Activated T-cell treated with anti-CD3 and anti-CD28 coated beads, Interleukin-2, amount 50 U/mL, for 4 hours (primary cell): ENCODE results near the gene PLAC1. TPM values are rescaled to one million over a fixed set of nuclear protein-coding genes. Genes with fewer than 3 reads are reported as not detected.

ENCODE experiments used
- ATAC-seq, 2 donors: fragments of 200-7000 bp; cut with Tn5 transposase; one replicate each; pipeline ENCODE4 v1.10.0; 2021
- DNase-seq: peaks from one replicate; pipeline ENCODE4 v3.0.0-alpha.2; 2020
- H3K27me3 Mint-ChIP-seq: one replicate; pipeline ENCODE4 v1.8.0; 2021; ENCODE audit warnings: low read depth, mixed read lengths
- H3K36me3 Mint-ChIP-seq: one replicate; pipeline ENCODE4 v1.8.0; 2022; ENCODE audit warnings: mixed read lengths; ENCODE audit not compliant: insufficient read depth
- H3K4me1 Mint-ChIP-seq: one replicate; pipeline ENCODE4 v1.8.0; 2021; ENCODE audit warnings: low read depth, mixed read lengths
- H3K4me3 Mint-ChIP-seq: one replicate; pipeline ENCODE4 v1.8.0; 2021; ENCODE audit warnings: mild to moderate bottlenecking, moderate library complexity, mixed read lengths
- H3K9me3 Mint-ChIP-seq: one replicate; pipeline ENCODE4 v1.8.0; 2021; ENCODE audit warnings: mixed read lengths
- total RNA-seq, 3 donors: library from RNA; stranded (reverse); gene quantifications; one replicate each; pipeline ENCODE4 v1.2.1, GENCODE V29; 2021

Gene PLAC1
- total RNA-seq, 3 donors from 2014 or later: 0.24 to 0.35 TPM; not detected in 1

DNA sequence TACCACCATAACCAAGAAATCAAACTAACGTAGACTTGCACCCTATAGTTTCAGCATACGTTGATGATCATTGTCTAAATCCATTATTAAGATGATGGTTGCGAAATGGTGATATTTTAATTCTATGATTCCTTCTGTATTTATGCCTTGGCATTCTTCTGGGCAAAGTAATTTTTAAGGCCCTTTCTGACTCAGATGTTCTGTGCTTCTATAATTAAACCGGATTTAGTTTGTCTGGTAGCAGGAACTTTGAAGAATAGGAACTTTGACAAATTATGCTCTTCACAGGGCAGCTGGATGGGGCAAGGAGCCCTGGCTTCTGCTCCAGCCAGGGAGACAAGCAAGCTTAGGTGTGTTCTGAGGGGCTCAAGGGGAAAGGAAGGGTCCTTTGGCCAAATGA, 23.8 kb upstream of the PLAC1 start:
- ATAC-seq: no peak
- DNase-seq: no peak
- no peaks in the 10 kb centered on the region for H3K4me1 Mint-ChIP-seq
- H3K9me3 Mint-ChIP-seq: no peaks in the 10 kb centered on the region
- H3K4me3 Mint-ChIP-seq: no peak overlapping the region
- H3K27me3 Mint-ChIP-seq: no peaks in the 10 kb centered on the region
- no peaks in the 10 kb centered on the region for H3K36me3 Mint-ChIP-seq

DNA sequence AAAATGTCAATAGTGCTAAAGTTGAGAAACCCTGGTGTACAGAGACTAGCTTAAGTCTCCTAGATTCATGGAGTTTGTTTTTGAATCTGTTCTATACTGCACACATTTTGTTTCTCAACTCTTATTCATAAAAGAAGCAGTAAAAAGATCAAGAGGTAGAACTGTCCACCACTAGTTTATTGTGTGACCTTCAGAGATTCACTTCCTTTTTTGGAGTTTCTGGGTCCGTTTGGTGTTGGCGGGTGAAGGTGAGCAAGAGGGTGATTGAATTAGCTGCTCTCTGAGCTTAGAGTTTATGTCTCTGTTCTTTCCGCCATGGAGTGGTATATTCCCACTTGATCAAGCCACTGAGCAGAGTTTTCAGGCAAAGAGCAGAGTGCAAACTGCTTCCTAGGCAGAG, 21.4 kb upstream of the PLAC1 start:
- Mint-ChIP-seq H3K4me1 (no peaks in the 10 kb centered on the region), H3K4me3 (no peak overlapping the region)
- no peak for ATAC-seq

DNA sequence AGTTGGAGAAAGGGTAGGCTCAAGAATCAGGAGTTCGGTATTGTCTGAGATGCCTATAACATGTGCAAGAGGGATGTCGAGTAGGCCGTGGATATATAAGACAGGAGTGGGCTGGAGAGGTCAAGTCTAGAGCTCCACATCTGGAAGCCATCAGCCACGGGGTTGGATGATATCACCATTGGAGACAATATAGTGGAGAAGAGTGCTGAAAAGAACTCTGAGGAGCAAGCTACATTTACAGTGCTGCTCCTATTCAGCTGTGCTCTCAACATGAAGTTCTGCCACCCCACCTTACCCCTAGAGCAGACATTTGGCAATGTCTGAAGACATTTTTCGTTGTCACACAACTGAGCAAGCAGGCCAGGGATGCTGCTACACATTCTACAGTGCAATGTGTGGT, 20.9 kb upstream of the PLAC1 start:
- no peaks in the 10 kb centered on the region for H3K9me3 Mint-ChIP-seq
- DNase-seq: no peak
- H3K4me3 Mint-ChIP-seq: no peak overlapping the region
- H3K36me3 Mint-ChIP-seq: no peaks in the 10 kb centered on the region
- no peaks in the 10 kb centered on the region for H3K4me1 Mint-ChIP-seq
- no peaks in the 10 kb centered on the region for H3K27me3 Mint-ChIP-seq
- no peak for ATAC-seq

More for the DNA sequence above, 21.4 kb upstream of the PLAC1 start:
- no peaks in the 10 kb centered on the region for H3K27me3 Mint-ChIP-seq
- no peak for DNase-seq
- no peaks in the 10 kb centered on the region for H3K9me3 Mint-ChIP-seq
- H3K36me3 Mint-ChIP-seq: no peaks in the 10 kb centered on the region

DNA sequence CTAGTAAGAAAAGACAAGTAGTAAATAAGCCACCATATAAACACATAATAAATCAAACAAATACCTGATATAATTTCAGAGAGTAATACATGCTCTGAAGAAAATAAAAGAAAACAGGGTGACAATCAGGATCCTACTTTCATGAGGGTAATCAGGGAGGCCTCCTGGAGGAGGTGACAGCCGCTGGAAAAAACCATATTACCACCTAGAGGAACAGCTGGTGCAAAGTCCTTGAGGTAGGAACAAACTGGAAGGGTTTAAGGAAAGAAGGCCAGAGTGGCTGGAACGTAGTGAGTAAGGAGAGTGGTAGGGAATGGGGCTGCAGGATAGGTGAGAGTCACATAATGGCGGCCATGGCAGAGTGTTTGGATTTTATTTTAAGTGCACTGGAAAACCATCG, 19.1 kb upstream of the PLAC1 start:
- H3K4me3 Mint-ChIP-seq: no peak overlapping the region
- no peak for ATAC-seq
- no peaks in the 10 kb centered on the region for H3K27me3 Mint-ChIP-seq
- H3K4me1 Mint-ChIP-seq: no peaks in the 10 kb centered on the region
- DNase-seq: no peak
- no peaks in the 10 kb centered on the region for H3K36me3 Mint-ChIP-seq
- H3K9me3 Mint-ChIP-seq: no peaks in the 10 kb centered on the region

DNA sequence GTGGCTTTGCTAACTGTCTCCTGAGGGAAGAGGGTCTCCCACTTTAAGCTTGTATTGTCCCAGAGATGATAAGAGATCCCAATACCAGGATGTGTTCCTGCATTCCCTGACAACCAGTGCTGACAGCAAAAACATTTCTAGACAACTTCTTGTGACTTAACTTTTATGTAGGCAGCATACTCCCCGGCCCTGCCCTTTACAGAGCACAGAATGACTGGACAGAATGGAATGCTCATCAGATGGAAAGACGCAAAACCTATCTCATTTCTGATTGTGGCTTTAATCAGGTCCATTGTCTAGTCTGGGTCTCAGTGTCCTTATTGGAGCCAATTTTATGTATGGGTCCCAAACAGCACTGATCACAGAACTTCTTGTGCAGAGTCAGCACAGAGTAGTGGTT, 18.2 kb upstream of the PLAC1 start:
- H3K4me3 Mint-ChIP-seq: no peak overlapping the region
- H3K36me3 Mint-ChIP-seq: no peaks in the 10 kb centered on the region
- no peak for DNase-seq
- no peaks in the 10 kb centered on the region for H3K4me1 Mint-ChIP-seq
- no peaks in the 10 kb centered on the region for H3K9me3 Mint-ChIP-seq
- H3K27me3 Mint-ChIP-seq: peaks cover under 1% of the 10 kb centered on the region
- ATAC-seq: no peak

DNA sequence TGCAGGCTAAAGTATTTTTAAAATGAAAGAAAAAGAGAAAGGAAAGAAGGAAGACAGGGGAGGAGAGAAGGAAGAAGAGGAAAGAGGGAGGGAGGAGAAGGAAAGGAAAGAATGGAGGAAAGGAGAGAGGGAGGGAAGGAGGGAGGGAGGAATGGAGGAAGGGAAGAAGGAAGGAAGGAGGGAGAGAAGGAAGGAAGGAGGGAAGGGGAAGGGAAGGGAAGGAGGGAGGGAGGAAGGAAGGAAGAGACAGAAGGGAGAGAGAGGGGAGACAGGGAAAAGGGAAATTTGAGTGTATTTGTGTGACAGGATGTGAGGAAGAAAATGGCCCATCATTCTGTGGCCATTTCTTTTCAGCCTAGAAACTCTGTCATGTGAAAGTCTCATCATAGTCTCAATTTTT, 14.9 kb upstream of the PLAC1 start:
- DNase-seq (no peak), ATAC-seq (no peak)
- peaks cover 2% of the 10 kb centered on the region for H3K4me1 Mint-ChIP-seq
- no peaks in the 10 kb centered on the region for H3K9me3 Mint-ChIP-seq
- peaks cover 3% of the 10 kb centered on the region for H3K27me3 Mint-ChIP-seq
- H3K36me3 Mint-ChIP-seq: no peaks in the 10 kb centered on the region
- H3K4me3 Mint-ChIP-seq: no peak overlapping the region

DNA sequence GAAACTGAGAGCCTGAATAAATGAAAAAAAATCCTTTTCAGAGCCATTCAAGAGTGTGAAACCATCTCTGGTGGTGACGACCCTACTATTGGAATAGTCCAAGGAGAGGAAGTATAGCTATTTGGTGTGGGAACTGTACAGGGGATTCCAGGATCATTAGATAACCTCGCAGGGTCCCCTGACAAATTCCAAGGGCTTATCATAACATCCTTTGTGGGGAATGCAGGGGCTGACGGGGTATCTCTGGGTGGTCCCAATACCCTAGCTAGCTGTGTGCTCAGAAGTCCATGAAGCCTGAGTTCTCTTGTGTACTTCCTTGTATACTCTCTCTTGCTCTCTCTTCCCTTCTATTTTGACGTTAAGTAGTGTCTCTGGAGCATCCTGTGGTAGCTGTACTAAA, 13.8 kb upstream of the PLAC1 start:
- DNase-seq (no peak), ATAC-seq (no peak)
- Mint-ChIP-seq H3K27me3 (peaks cover 3% of the 10 kb centered on the region), H3K4me3 (no peak overlapping the region), H3K9me3 (no peaks in the 10 kb centered on the region), H3K4me1 (peaks cover 2% of the 10 kb centered on the region), H3K36me3 (no peaks in the 10 kb centered on the region)

DNA sequence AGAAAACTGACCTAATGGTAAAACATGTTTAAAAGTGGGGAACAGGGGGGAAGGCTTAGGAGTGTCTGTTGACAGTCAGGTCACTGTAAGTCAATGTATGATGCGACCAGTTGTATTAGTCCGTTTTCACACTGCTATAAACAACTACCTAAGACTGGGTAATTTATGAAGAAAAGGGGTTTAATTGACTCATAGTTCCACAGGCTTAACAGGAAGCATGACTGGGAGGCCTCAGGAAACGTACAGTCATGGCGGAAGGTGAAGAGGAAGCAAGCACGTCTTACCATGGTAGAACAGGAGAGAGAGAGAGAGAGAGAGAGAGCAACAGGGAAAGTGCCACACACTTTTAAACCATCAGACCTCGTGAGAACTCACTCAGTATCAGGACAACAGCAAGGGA, 13.0 kb upstream of the PLAC1 start:
- H3K36me3 Mint-ChIP-seq: no peaks in the 10 kb centered on the region
- no peak for DNase-seq

DNA sequence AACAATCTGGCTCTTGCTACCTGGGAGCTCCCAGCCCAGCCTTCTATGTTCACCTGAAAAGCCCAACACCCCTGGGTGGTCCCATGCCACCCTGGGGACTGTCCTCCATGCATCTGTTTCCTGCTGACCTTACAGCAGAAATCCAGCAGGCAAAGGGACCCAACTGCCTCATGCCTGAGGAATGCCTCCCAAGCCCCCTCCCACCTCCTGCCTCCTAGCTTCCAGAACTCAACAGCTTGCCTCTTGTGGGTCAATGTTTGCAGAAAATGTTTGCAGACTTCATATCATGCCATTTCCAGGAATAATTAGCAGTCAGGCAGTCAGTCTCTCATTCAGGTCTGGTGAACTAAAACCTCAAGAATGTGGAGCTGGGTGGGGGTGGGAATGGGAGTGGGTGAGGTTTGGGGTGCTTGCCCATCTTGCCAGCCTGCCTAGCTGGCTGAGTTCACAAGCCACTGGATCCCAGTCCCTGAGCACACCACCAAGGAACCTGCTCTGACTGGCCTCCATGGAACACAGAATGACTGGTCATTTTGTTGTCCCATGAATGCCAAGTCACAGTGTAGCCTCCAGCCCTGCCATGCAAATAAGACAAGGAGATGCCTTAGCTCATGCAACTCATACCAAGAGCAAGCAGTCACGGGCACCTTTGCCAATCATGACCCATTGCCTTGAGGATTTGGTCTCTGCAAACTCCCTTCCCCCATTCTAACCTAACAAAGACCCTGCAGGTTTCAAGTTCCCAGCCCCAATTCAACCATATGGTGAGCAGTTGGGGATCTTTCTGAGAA, 12.1 kb upstream of the PLAC1 start:
- H3K4me1 Mint-ChIP-seq: peaks cover 2% of the 10 kb centered on the region
- peaks cover 3% of the 10 kb centered on the region for H3K27me3 Mint-ChIP-seq
- no peaks in the 10 kb centered on the region for H3K9me3 Mint-ChIP-seq
- H3K4me3 Mint-ChIP-seq: no peak overlapping the region
- DNase-seq (no peak), ATAC-seq (no peak)
- H3K36me3 Mint-ChIP-seq: no peaks in the 10 kb centered on the region

More for the DNA sequence above, 13.0 kb upstream of the PLAC1 start:
- H3K27me3 Mint-ChIP-seq: peaks cover 3% of the 10 kb centered on the region
- no peaks in the 10 kb centered on the region for H3K9me3 Mint-ChIP-seq
- ATAC-seq: peak in 1 of 2 donors; percentile 52
- H3K4me3 Mint-ChIP-seq: no peak overlapping the region
- peaks cover 2% of the 10 kb centered on the region for H3K4me1 Mint-ChIP-seq

DNA sequence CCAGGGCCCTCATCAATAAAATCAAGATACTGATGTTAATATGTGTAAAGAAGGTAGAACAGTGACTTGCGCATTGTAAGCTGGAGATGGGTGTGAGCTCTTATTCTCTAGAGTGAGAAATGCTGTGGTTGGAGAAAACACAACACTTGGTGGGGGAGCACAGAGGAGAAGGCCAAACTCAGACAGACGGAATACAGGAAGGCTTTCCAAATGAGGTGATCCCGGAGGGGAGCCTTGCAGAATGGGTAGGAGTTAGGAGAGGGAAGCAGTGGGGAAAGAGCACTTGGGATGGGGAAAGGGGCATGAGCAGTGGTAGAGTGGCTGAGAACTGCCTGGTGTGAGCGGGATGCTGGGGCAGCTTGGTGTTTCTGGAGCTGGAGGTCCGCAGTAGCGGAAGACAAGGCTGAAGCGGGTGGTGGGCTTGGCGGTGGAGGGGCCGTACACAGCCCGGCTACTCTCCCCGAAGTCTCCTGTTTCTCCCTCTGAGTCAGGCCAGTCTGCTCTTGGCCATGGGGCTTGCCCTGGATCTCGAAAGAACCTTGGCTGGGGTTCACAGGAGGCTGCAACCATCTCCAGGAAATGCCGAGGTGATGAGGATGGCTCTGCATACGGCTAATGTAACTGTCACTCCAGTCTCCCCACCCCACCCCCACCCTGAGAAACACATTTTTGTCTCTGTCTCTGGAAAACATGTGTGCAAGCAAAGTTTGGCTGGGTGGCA, 11.3 kb upstream of the PLAC1 start:
- Mint-ChIP-seq H3K36me3 (no peaks in the 10 kb centered on the region), H3K9me3 (no peaks in the 10 kb centered on the region), H3K4me3 (no peak overlapping the region), H3K27me3 (peaks cover 3% of the 10 kb centered on the region), H3K4me1 (peaks cover 2% of the 10 kb centered on the region)
- no peak for DNase-seq
- ATAC-seq: no peak

DNA sequence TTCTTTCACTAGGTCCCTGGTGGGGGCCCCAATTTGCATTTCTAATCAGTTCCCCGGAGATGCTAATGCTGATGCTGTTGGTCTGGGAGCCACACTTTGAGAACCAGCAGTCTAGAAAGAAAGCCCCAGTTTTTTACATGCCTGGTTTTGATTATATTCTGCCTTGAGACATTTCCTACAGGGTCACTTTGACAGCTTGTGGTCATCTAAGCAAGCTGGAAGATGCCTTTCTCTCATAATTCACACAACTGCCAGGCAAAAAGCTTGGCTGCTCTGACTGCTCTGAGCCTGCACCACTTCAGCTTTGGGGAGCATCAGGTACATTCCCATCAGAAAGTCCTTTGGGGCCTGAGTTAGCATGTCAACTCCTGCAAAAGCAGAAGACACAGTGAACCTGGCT, 5.9 kb upstream of the PLAC1 start:
- Mint-ChIP-seq H3K4me3 (no peak overlapping the region), H3K9me3 (no peaks in the 10 kb centered on the region), H3K36me3 (no peaks in the 10 kb centered on the region), H3K4me1 (no peaks in the 10 kb centered on the region), H3K27me3 (peaks cover 10% of the 10 kb centered on the region)
- ATAC-seq: no peak
- DNase-seq: no peak

DNA sequence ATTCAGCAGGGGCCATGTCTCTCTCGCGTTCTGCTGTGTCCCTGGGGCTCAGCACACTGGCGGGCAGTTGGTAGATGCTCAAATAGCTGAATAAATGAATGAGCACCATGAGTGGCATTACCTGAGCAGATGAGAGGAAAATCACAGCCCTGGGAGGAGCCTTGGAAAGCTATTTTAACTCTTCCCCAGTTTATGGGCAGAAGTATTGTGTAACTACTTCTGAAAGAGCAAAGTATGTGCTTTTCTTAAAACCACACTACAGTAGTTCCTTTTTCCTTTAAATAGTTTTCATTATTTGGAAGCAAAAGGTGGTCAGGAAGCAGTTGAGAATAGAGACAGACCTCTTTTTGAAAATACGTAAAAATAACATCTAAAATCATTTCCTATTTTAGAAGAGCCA, 3.0 kb upstream of the PLAC1 start:
- Mint-ChIP-seq H3K36me3 (no peaks in the 10 kb centered on the region), H3K9me3 (no peaks in the 10 kb centered on the region), H3K4me3 (no peak overlapping the region), H3K27me3 (peaks cover 10% of the 10 kb centered on the region), H3K4me1 (no peaks in the 10 kb centered on the region)
- DNase-seq: no peak
- no peak for ATAC-seq

DNA sequence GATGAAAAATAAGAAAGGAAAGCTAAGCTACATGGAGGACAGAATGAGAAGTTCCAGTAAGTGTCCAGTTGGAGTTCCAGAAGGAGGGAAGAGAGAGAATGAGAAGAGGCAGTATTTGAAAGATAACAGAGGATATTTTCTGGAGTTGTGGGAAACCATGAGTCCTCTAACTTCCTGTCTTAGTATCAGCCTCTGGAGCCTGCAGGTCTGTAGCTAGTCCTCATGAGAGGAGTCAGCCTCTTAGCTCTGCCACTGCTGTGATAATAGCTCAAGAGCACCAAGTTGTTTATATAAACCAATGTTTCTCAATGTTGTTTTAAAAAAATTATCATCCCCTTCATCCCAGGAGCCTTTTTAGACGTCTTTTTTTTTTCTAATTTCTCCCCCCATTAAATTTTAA, 2.4 kb upstream of the PLAC1 start:
- ATAC-seq: no peak
- H3K4me1 Mint-ChIP-seq: no peaks in the 10 kb centered on the region
- no peaks in the 10 kb centered on the region for H3K36me3 Mint-ChIP-seq
- peaks cover 10% of the 10 kb centered on the region for H3K27me3 Mint-ChIP-seq
- H3K4me3 Mint-ChIP-seq: no peak overlapping the region
- no peak for DNase-seq
- no peaks in the 10 kb centered on the region for H3K9me3 Mint-ChIP-seq

DNA sequence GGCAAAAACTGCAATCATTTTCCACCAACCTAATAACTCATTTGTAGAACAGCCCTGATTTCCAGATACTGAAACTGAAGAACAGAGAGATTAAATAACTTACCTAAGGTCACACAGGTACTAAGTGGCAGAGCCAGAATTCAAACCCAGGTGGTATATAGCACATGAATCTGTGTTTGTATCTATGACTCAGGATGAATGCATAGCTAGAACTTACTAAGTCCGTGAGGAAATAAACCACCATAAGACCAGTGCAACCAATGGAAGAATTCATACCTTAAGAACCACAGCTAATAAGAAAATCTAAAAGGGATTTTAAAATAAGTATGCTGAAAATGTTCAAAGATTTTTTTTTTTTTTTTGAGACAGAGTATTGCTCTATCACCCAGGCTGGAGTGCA, 1.5 kb upstream of the PLAC1 start:
- DNase-seq (no peak), ATAC-seq (no peak)
- H3K9me3 Mint-ChIP-seq: no peaks in the 10 kb centered on the region
- no peaks in the 10 kb centered on the region for H3K36me3 Mint-ChIP-seq
- H3K27me3 Mint-ChIP-seq: peaks cover 10% of the 10 kb centered on the region
- H3K4me3 Mint-ChIP-seq: no peak overlapping the region
- H3K4me1 Mint-ChIP-seq: peaks cover 1% of the 10 kb centered on the region

DNA sequence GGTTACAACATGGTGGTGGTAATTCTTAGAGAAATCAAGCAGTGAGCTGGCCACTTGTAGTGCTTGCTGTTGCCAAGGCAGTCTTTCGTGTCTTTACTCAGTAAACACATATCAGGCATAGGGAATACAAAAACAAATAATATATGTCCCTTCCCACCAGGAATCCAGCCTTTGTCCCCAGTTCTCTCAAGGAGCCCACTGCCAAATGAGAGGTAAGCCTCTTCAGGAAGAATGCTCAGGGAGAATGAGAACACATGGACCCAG, 421 bp upstream of the PLAC1 start:
- no peak for ATAC-seq
- Mint-ChIP-seq H3K27me3 (peaks cover 10% of the 10 kb centered on the region), H3K9me3 (no peaks in the 10 kb centered on the region), H3K4me3 (no peak overlapping the region), H3K4me1 (peaks cover 9% of the 10 kb centered on the region), H3K36me3 (no peaks in the 10 kb centered on the region)
- no peak for DNase-seq
